GM13977 (cell line): ENCODE data around the gene FBXO46.

Experiments used
- DNase-seq: peaks from one replicate; pipeline ENCODE4 v3.0.0; 2012; ENCODE audit warnings: low spot score
- in situ Hi-C: fragments of 300-500 bp; cut with MboI; formaldehyde crosslinking; loops from one replicate; pipeline ENCODE4 v1.12.0; 2022; ENCODE audit warnings: low sequenced_read_pairs, low pct_unique_long_range_greater_than_20kb, mixed read lengths, inconsistent platforms; ENCODE audit not compliant: unreplicated experiment
- TF ChIP-seq, protein P1 (sequence below): IDR thresholded peaks from 2 replicates; pipeline ENCODE4 v1.5.1; 2012; ENCODE audit warnings: mild to moderate bottlenecking, control low read depth; ENCODE audit not compliant: insufficient read depth; ENCODE audit errors: extremely low read depth, missing control alignments

FBXO46 gene

DNA sequence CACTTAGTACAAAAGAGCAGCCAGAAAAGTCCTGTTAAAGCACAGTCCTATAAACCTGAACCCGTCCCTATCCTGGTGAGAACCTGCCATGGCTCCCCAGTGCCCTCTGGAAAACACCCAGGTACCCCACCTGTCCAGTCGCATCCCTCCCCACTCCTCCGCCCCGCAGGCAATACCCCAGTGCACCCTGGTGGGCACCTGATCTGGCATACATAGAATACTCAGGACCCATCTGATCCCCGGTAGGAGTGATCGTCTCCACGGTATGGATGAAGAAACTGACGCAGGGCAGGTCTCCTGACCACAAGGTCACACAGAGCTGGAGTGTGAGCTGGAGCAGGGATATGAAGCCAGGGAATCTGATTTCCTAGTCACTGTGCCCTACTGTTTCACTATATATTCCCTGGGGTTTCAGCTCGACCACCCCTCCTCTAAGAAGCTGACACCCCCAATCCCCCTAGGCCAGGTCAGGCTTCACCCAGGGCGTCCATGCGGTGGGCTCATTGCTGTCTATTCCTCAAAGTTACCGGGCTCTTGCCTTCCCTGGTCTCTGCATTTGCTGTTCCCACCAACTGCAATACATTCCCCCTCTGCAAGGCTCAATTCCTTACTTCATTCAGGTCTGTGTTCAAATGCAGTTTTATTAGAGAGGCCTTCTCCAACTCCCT lies 12.6 kb downstream of the FBXO46 start:
- TF ChIP-seq, protein P1, sequence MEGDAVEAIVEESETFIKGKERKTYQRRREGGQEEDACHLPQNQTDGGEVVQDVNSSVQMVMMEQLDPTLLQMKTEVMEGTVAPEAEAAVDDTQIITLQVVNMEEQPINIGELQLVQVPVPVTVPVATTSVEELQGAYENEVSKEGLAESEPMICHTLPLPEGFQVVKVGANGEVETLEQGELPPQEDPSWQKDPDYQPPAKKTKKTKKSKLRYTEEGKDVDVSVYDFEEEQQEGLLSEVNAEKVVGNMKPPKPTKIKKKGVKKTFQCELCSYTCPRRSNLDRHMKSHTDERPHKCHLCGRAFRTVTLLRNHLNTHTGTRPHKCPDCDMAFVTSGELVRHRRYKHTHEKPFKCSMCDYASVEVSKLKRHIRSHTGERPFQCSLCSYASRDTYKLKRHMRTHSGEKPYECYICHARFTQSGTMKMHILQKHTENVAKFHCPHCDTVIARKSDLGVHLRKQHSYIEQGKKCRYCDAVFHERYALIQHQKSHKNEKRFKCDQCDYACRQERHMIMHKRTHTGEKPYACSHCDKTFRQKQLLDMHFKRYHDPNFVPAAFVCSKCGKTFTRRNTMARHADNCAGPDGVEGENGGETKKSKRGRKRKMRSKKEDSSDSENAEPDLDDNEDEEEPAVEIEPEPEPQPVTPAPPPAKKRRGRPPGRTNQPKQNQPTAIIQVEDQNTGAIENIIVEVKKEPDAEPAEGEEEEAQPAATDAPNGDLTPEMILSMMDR, result no peak
- no peak for DNase-seq
- in situ Hi-C loops, result no loop called here

DNA sequence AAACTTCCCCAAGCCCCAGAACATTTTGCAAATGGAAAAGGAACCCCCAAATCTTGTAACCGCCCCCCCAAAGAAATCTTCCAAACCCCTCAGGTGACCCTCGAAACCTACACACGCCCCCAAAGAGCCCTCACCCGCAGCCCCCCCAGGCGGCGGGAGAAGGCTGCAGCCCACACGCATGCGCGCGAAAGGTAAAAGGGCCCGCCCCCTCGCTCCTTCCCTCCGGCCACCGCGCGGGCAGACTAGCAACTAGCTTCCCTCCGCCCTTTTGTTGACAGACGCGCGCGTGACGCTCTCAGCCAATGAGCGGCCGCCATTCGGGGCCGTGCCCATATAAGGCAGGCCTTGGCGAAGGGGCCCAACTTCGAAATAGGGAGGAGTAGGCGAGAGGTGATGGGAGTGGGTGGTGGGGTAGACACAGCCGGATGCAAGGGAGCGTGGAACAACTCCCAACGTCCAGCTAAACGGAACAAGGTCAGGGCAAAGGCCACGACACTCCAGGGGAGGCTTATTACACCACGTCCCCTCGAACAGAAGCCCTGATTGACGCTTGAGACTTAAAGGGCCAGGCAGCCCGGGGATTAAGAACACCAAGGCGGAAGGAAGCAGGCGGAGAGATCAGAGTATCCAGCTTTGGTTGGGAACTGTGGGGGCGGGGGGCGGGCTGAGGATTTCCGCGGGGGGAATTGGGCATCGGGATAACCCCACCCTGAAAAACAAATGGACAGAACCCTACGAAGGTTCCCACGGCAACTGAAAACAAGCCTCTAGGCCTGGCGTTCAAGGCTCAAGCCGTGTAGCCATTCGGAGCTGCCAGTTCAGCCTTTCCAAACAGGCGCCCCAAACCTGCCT lies 13.3 kb downstream of the FBXO46 start:
- TF ChIP-seq, protein P1, result peak; percentile 19
- DNase-seq, result peak; percentile 97
- in situ Hi-C loops, result no loop called here

DNA sequence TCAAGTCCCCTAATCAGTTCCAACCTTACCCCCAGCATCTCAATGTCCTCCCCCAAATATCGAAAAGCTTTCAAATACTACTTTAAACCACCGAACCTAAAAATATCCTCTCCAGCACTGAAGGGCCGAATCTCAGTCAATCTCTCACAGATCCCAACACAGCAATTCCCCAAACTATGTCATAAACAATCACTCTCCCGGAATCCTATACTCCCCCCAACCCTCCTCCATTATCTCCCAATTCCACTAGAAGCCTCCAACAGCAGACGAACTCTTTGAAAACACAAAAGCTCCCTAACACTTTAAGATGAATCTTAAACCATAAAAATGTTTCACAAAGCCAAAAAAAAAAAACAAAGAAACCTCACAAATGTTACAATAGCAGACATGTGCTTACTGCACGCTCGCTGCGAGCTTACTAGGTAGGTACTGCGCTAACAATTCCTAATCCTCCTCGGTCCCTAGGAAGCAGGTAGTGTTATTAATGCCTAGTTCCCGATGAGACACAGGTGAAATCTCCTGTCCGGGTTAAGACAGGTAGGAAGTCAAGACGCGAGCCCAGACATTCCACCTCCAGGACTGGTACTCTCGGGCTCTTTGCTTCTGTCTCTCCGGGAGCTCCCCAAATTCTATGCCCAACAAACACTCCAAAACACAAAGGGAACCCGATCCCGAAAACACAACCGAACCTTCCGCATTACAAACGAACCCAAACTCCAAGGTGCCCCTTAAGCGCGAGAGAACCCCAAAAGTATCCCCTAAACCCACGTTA lies 14.2 kb downstream of the FBXO46 start:
- in situ Hi-C loops, result no loop called here
- TF ChIP-seq, protein P1, result no peak
- no peak for DNase-seq

DNA sequence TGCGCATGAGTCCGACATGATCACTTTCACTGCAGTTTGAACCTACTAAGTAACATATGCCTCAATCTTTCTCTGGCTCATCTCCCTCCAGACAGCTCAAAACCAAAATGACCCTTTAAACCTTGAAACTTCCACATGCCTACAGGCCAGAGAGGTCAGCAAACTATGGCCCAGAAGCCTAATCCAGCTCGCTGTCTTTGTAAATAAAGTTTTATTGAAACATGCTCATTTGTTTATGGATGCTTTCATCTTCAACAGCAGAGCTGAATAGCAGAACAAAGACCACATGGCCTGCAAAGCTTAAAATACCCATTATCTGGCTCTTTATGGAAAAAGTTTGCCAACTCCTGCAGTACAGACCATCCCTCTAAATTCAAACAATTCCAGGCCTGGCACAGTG lies 15.6 kb downstream of the FBXO46 start:
- in situ Hi-C loops, result no loop called here
- no peak for DNase-seq
- TF ChIP-seq, protein P1, result no peak

DNA sequence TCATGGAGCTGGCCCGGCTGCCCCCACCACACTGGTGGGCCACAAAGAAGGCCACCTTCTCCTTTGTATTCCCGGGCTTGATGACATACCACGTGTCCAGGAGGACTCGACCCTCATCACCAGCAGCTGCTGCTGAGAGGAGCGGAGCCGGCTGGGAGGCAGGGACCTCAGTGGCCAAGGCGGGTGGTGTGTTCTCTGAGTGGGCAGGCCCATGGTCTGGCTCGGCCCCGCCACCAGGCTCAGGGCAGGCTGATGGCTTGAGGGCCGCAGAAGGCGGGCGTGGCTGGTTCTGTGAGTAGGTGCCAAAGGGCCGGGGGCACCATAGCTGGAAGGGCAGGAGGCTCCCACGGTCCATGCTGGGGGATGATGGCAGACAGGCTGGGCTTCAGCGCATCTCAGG lies 17.6 kb downstream of the FBXO46 start:
- no peak for DNase-seq
- in situ Hi-C loops, result no loop called here
- TF ChIP-seq, protein P1, result no peak

DNA sequence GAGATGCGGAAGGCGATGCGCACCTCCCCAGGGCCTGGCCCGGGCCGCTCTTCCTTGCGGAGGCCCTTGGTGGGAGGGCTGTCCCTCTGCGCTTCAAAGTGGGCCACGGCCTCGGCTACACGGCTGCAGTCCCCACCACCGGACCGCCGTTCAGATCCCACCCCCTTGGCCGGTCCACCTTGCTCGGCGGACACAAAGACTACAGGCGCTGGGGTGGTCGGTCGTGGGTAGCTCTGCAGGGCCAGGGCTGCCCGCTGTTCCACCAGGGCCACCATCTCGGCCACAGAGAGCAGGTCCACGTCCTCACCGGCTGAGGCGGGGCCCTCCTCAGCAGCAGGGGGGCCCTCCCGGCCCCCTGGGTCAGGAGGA lies 18.0 kb downstream of the FBXO46 start:
- in situ Hi-C loops, result no loop called here
- DNase-seq, result no peak
- TF ChIP-seq, protein P1, result no peak
